Measurements from ENCODE around the gene NDRG3.

Gene NDRG3

GRCh38 chr20:36604952-36605398, 140.9 kb downstream of the NDRG3 start:
- peak; percentile 39 for DNase-seq

Measured in stimulated activated CD4-positive, alpha-beta T cell treated with anti-CD3 and anti-CD28 coated beads, Interleukin-12 subunit alpha, Interleukin-12 subunit beta, amount 100 ng/mL, for 4 hours (primary cell).